Measurements from ENCODE around the gene STXBP5L. TPM values are rescaled to one million over a fixed set of nuclear protein-coding genes. Genes with fewer than 3 reads are reported as not detected.

STXBP5L gene
- total and polyA plus RNA-seq, 2 of the 4 experiments (the other 2 are of a cell fraction), result not detected

DNA sequence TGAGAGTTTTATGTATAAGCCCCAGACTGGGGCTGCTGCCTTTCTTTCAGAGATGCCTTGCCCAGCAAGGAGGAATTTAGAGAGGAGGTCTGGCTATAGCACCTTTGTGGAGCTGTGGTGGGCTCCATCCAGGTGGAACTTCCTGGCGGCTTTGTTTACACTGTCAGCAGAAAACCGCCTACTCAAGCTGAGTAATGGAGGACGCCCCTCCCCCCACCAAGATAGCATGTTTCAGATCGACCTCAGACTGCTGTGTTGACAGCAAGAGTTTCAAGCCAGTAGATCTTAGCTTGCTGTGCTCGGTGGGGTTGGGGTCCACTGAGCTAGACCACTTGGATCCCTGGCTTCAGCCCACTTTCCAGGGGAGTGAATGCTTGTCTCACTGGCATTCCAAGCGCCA is 155.6 kb downstream of the STXBP5L start:
- TF ChIP-seq ELK1 (IDR thresholded peaks at IDR 0.05; ENCODE audit: borderline replicate concordance, low read depth, low read length) (no peak), CHD1 (IDR thresholded peaks at IDR 0.05; ENCODE audit: low read depth, low read length) (no peak), RAD21 (IDR thresholded peaks at IDR 0.05; ENCODE audit: low read length) (no peak), BHLHE40 (IDR thresholded peaks at IDR 0.05; ENCODE audit: low read depth, low read length) (no peak)
- no peak overlapping the region for H3K14ac ChIP-seq (replicated peaks; ENCODE audit: low read depth, low read length)
- no peak overlapping the region for H3K9ac ChIP-seq (ENCODE audit: low read depth, low read length)
- POLR2A ChIA-PET (ENCODE audit: unreplicated experiment), result no interaction called here
- intact Hi-C loops (cut with micrococcal nuclease) (no loop called here), dilution Hi-C loops (cut with HindIII; ENCODE audit: low sequenced_read_pairs, unreplicated experiment) (no loop called here), in situ Hi-C loops (cut with MboI; ENCODE audit: low sequenced_read_pairs) (no loop called here)
- H3K79me1 ChIP-seq (ENCODE audit: low read depth in 1 of 2, low read length in 2 of 2), result no peaks in the 10 kb centered on the region
- no peak overlapping the region for H3K23ac ChIP-seq (ENCODE audit: low read depth, low read length)
- no peaks in the 10 kb centered on the region for H3K9me1 ChIP-seq (ENCODE audit: insufficient read depth, low read length)
- 29% methylated on average over 2 of the region's 6 CpGs; no CpG with 5 or more reads in 1 of the 2 experiments for WGBS, 2 experiments (ENCODE audit: extremely low coverage in 2 of 2, insufficient read length in 1 of 2)
- H2AK9ac ChIP-seq (replicated peaks; ENCODE audit: low read depth, low read length, poor library complexity), result no peak overlapping the region
- no peak overlapping the region for H2AFZ ChIP-seq (replicated peaks; ENCODE audit: low read length, poor library complexity)
- ATAC-seq (ENCODE audit: low read depth) (no peak), DNase-seq (no peak)
- H3K9me3 ChIP-seq (ENCODE audit: control insufficient read depth, insufficient read depth, low read length), result peaks cover 7% of the 10 kb centered on the region; the same call in 1 of the 2 replicates
- H3K4me1 ChIP-seq (ENCODE audit: control insufficient read depth, insufficient read depth, low read length), result no peaks in the 10 kb centered on the region
- no peak overlapping the region for H3K27ac ChIP-seq (ENCODE audit: insufficient read depth, low read length)
- no peaks in the 10 kb centered on the region for H3K27me3 ChIP-seq (ENCODE audit: control insufficient read depth, insufficient read depth, low read length)
- no peak overlapping the region for H3K4ac ChIP-seq (ENCODE audit: low read depth, low read length)
- no peak overlapping the region for H4K8ac ChIP-seq (ENCODE audit: low read depth in 2 of 2, low read length in 2 of 2)
- H3K36me3 ChIP-seq (ENCODE audit: control insufficient read depth, insufficient read depth, low read length), result no peaks in the 10 kb centered on the region
- no peak overlapping the region for H3K18ac ChIP-seq (ENCODE audit: low read depth, low read length)
- no peak overlapping the region for H2BK5ac ChIP-seq (ENCODE audit: low read depth, low read length, poor library complexity, severe bottlenecking)
- CTCF ChIA-PET, result no interaction called here
- no peak overlapping the region for H2AK5ac ChIP-seq (ENCODE audit: low read depth, low read length)
- no peak overlapping the region for H2BK15ac ChIP-seq (ENCODE audit: low read depth, low read length)
- no peak overlapping the region for H2BK20ac ChIP-seq (ENCODE audit: low read depth, low read length)
- no peak overlapping the region for H3K4me3 ChIP-seq (ENCODE audit: insufficient read depth, low read depth, low read length)
- H3K4me2 ChIP-seq (ENCODE audit: low read depth, low read length), result no peak overlapping the region
- no peak overlapping the region for H4K5ac ChIP-seq (ENCODE audit: low read depth, low read length)
- no peak overlapping the region for H4K91ac ChIP-seq (ENCODE audit: insufficient read depth, low read depth, low read length)
- no peak overlapping the region for H3K56ac ChIP-seq (ENCODE audit: extremely low read depth, insufficient read depth, low read length)
- H4K20me1 ChIP-seq (ENCODE audit: insufficient read depth, low read length), result no peaks in the 10 kb centered on the region
- BruUV-seq (replicated peaks), result no TSS peak
- no peak overlapping the region for H2BK120ac ChIP-seq (ENCODE audit: low read depth, low read length)
